ENCODE measurements around the gene AFAP1. TPM values are rescaled to one million over a fixed set of nuclear protein-coding genes. Genes with fewer than 3 reads are reported as not detected.
A peak's percentile ranks its signal among the peaks of the same experiment; 100 is the strongest.

AFAP1 gene
- total RNA-seq, 1 experiment from 2014 or later, result 42.1 TPM

DNA sequence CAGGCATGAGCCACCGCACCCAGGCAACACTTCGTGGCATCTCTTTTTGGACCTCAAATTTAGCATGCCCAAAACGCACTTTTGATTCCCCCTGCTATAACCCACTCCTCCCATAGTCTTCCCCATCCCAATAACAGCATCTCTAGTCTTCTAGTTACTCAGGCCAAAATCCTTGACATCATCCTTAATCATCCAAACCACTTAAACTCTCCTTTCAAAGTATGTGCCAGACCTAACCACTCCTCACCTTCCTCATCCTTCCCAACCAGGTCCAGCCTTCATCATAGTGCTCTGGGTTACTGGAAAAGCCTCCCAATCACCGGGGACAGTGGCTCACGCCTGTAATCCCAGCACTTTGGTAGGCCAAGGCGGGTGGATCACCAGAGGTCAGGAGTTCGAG is 41.9 kb downstream of the AFAP1 start:
- H3K27ac ChIP-seq (ENCODE audit: low read length), result no peak overlapping the region
- no peaks in the 10 kb centered on the region for H3F3A ChIP-seq (ENCODE audit: low read length, unreplicated experiment)
- H3K79me2 ChIP-seq (ENCODE audit: low read length), result peaks cover 99% of the 10 kb centered on the region
- no peaks in the 10 kb centered on the region for H3K27me3 ChIP-seq (ENCODE audit: low read length)
- H4K20me1 ChIP-seq (ENCODE audit: low read length), result peaks cover 23% of the 10 kb centered on the region; the same call in 1 of the 2 replicates
- H3K9me2 ChIP-seq (replicated peaks; ENCODE audit: low read length), result no peaks in the 10 kb centered on the region
- no peak overlapping the region for H2AFZ ChIP-seq (ENCODE audit: low read length)
- peaks cover 7% of the 10 kb centered on the region for H3K36me3 ChIP-seq (ENCODE audit: low read depth, low read length)
- H3K9ac ChIP-seq (ENCODE audit: low read length), result no peak overlapping the region
- POLR2A ChIA-PET (ENCODE audit: unreplicated experiment), result no interaction called here
- ATAC-seq (no peak), DNase-seq (peak; percentile 39)
- no peaks in the 10 kb centered on the region for H3K9me3 ChIP-seq (ENCODE audit: low read length)
- TF ChIP-seq EZH2 (IDR thresholded peaks at IDR 0.05; ENCODE audit: low read length, unreplicated experiment) (no peak), EZH2phosphoT487 (IDR thresholded peaks at IDR 0.05; ENCODE audit: borderline replicate concordance, low read length) (no peak)
- TF ChIP-seq, protein P1, sequence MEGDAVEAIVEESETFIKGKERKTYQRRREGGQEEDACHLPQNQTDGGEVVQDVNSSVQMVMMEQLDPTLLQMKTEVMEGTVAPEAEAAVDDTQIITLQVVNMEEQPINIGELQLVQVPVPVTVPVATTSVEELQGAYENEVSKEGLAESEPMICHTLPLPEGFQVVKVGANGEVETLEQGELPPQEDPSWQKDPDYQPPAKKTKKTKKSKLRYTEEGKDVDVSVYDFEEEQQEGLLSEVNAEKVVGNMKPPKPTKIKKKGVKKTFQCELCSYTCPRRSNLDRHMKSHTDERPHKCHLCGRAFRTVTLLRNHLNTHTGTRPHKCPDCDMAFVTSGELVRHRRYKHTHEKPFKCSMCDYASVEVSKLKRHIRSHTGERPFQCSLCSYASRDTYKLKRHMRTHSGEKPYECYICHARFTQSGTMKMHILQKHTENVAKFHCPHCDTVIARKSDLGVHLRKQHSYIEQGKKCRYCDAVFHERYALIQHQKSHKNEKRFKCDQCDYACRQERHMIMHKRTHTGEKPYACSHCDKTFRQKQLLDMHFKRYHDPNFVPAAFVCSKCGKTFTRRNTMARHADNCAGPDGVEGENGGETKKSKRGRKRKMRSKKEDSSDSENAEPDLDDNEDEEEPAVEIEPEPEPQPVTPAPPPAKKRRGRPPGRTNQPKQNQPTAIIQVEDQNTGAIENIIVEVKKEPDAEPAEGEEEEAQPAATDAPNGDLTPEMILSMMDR (conservative IDR thresholded peaks at IDR 0.05; ENCODE audit: low read depth, low read length), result no peak
- no TSS peak for BruUV-seq (replicated peaks)
- no peak overlapping the region for H3K4me3 ChIP-seq (ENCODE audit: low read length)
- H3K4me1 ChIP-seq (ENCODE audit: insufficient read depth, low read length), result no peaks in the 10 kb centered on the region; the same call in 1 of the 2 replicates
- intact Hi-C loops (cut with micrococcal nuclease), result no loop called here
- no peak overlapping the region for H3K4me2 ChIP-seq (ENCODE audit: low read length)
- CTCF ChIA-PET, result no interaction called here

GRCh38 chr4:7894677-7895181 is 44.9 kb downstream of the AFAP1 start:
- no peak overlapping the region for H3K9ac ChIP-seq (ENCODE audit: low read length)
- no peak for DNase-seq
- no peaks in the 10 kb centered on the region for H3K9me3 ChIP-seq (ENCODE audit: low read length)
- H3F3A ChIP-seq (ENCODE audit: low read length, unreplicated experiment), result no peaks in the 10 kb centered on the region
- ATAC-seq, result no peak
- no peak overlapping the region for H3K4me3 ChIP-seq (ENCODE audit: low read length)
- H3K9me2 ChIP-seq (replicated peaks; ENCODE audit: low read length), result no peaks in the 10 kb centered on the region
- H3K36me3 ChIP-seq (ENCODE audit: low read depth, low read length), result peaks cover 8% of the 10 kb centered on the region; the same call in 1 of the 2 replicates
- intact Hi-C loops (cut with micrococcal nuclease), result no loop called here
- POLR2A ChIA-PET (ENCODE audit: unreplicated experiment), result no interaction called here
- TF ChIP-seq, protein P1 (conservative IDR thresholded peaks at IDR 0.05; ENCODE audit: low read depth, low read length), result no peak
- TF ChIP-seq EZH2phosphoT487 (IDR thresholded peaks at IDR 0.05; ENCODE audit: borderline replicate concordance, low read length) (no peak), EZH2 (IDR thresholded peaks at IDR 0.05; ENCODE audit: low read length, unreplicated experiment) (no peak)
- H3K4me2 ChIP-seq (ENCODE audit: low read length), result no peak overlapping the region
- CTCF ChIA-PET, result no interaction called here
- H2AFZ ChIP-seq (ENCODE audit: low read length), result no peak overlapping the region
- H3K4me1 ChIP-seq (ENCODE audit: insufficient read depth, low read length), result peaks cover 25% of the 10 kb centered on the region
- no peak overlapping the region for H3K27ac ChIP-seq (ENCODE audit: low read length)
- peaks cover 6% of the 10 kb centered on the region; the same call in 1 of the 2 replicates for H4K20me1 ChIP-seq (ENCODE audit: low read length)
- H3K27me3 ChIP-seq (ENCODE audit: low read length), result no peaks in the 10 kb centered on the region
- peaks cover 99% of the 10 kb centered on the region for H3K79me2 ChIP-seq (ENCODE audit: low read length)
- BruUV-seq (replicated peaks), result no TSS peak

DNA sequence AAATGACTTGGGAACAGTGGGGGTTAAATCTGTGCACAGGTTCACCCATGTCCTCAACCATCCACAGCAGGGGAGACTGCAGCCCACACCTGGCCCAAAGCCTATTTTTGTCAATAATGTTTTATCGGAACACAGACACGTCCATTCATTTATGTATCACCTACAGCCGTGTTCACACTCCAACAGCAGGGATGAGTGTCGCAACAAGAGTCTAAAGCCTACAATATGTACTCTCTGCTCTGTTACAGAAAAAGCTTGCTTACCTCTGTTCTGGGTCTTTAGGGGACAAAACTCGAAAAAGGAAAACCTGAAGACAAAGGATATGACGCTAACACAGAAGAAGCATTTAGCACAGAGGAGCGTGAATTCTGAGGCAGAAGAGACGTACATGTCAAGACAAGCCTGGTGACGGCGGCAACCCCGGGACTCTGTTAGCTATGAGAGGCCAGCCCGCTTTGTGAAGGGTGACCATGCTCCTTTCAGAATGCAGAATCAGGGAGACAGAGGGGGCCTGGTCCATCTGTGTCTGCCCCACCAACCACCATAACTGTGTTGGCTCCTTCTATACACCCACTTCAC is 45.5 kb downstream of the AFAP1 start:
- H3K9ac ChIP-seq (ENCODE audit: low read length), result no peak overlapping the region
- no peak overlapping the region for H3K27ac ChIP-seq (ENCODE audit: low read length)
- peaks cover 2% of the 10 kb centered on the region; the same call in 1 of the 2 replicates for H4K20me1 ChIP-seq (ENCODE audit: low read length)
- H3K9me3 ChIP-seq (ENCODE audit: low read length), result no peaks in the 10 kb centered on the region
- H3K27me3 ChIP-seq (ENCODE audit: low read length), result no peaks in the 10 kb centered on the region
- H3K4me3 ChIP-seq (ENCODE audit: low read length), result no peak overlapping the region
- no peak overlapping the region for H2AFZ ChIP-seq (ENCODE audit: low read length)
- H3K79me2 ChIP-seq (ENCODE audit: low read length), result peaks cover 99% of the 10 kb centered on the region
- TF ChIP-seq EZH2 (IDR thresholded peaks at IDR 0.05; ENCODE audit: low read length, unreplicated experiment), result no peak
- TF ChIP-seq EZH2phosphoT487 (IDR thresholded peaks at IDR 0.05; ENCODE audit: borderline replicate concordance, low read length), result no peak
- TF ChIP-seq, protein P1 (conservative IDR thresholded peaks at IDR 0.05; ENCODE audit: low read depth, low read length), result no peak
- DNase-seq (no peak), ATAC-seq (no peak)
- H3K9me2 ChIP-seq (replicated peaks; ENCODE audit: low read length), result no peaks in the 10 kb centered on the region
- no peaks in the 10 kb centered on the region for H3F3A ChIP-seq (ENCODE audit: low read length, unreplicated experiment)
- POLR2A ChIA-PET (ENCODE audit: unreplicated experiment), result no interaction called here
- intact Hi-C loops (cut with micrococcal nuclease), result no loop called here
- H3K4me1 ChIP-seq (ENCODE audit: insufficient read depth, low read length), result peaks cover 25% of the 10 kb centered on the region
- no peak overlapping the region for H3K4me2 ChIP-seq (ENCODE audit: low read length)
- BruUV-seq (replicated peaks), result no TSS peak
- peaks cover 8% of the 10 kb centered on the region; the same call in 1 of the 2 replicates for H3K36me3 ChIP-seq (ENCODE audit: low read depth, low read length)
- CTCF ChIA-PET, result no interaction called here
